ENCODE measurements around the gene OPN4. TPM values are rescaled to one million over a fixed set of nuclear protein-coding genes. Genes with fewer than 3 reads are reported as not detected.
A peak's percentile ranks its signal among the peaks of the same experiment; 100 is the strongest.
"Not testable (repeated sequence)": the region's sequence is repeated elsewhere in the genome, so short reads cannot be mapped to it uniquely, and the experiment has no call there.

OPN4 gene
- 0.17 TPM in 1 of 2 replicates, not detected in the other for total RNA-seq (2014; rRNA removed; shearing (Covaris generic); ENCODE audit: low replicate concordance)

GRCh38 chr10:86654411-86655172, at the start of gene OPN4:
Gene OPN4, plus strand, starts transcription at chr10:86654547. Its CDS starts 237 bp downstream, at chr10:86654784.
- in situ Hi-C loops (cut with HindIII; ENCODE audit: low pct_unique_long_range_greater_than_20kb, low sequenced_read_pairs), result no loop called here

GRCh38 chr10:86607674-86608073, 46.7 kb upstream of the OPN4 start:
- in situ Hi-C loops (cut with HindIII; ENCODE audit: low pct_unique_long_range_greater_than_20kb, low sequenced_read_pairs), result no loop called here
- DNase-seq (ENCODE audit: low read depth), result no peak

More at GRCh38 chr10:86654411-86655172, at the start of gene OPN4:
- peak; percentile 82 for DNase-seq (ENCODE audit: low read depth)

- in situ Hi-C loops (cut with HindIII; ENCODE audit: low pct_unique_long_range_greater_than_20kb, low sequenced_read_pairs), result no loop called here
- no peak for DNase-seq (ENCODE audit: low read depth)
Measured at GRCh38 chr10:86609920-86610319, 44.4 kb upstream of the OPN4 start.

- in situ Hi-C loops (cut with HindIII; ENCODE audit: low pct_unique_long_range_greater_than_20kb, low sequenced_read_pairs), result no loop called here
- no peak for DNase-seq (ENCODE audit: low read depth)
Measured at GRCh38 chr10:86611386-86611785, 43.0 kb upstream of the OPN4 start.

GRCh38 chr10:86613096-86613495, 41.3 kb upstream of the OPN4 start:
- in situ Hi-C loops (cut with HindIII; ENCODE audit: low pct_unique_long_range_greater_than_20kb, low sequenced_read_pairs), result no loop called here

GRCh38 chr10:86613905-86614304, 40.4 kb upstream of the OPN4 start:
- in situ Hi-C loops (cut with HindIII; ENCODE audit: low pct_unique_long_range_greater_than_20kb, low sequenced_read_pairs), result no loop called here
- no peak for DNase-seq (ENCODE audit: low read depth)

More at GRCh38 chr10:86613096-86613495, 41.3 kb upstream of the OPN4 start:
- DNase-seq (ENCODE audit: low read depth), result no peak

GRCh38 chr10:86614853-86615252, 39.5 kb upstream of the OPN4 start:
- in situ Hi-C loops (cut with HindIII; ENCODE audit: low pct_unique_long_range_greater_than_20kb, low sequenced_read_pairs), result no loop called here

GRCh38 chr10:86617278-86617677, 37.1 kb upstream of the OPN4 start:
- in situ Hi-C loops (cut with HindIII; ENCODE audit: low pct_unique_long_range_greater_than_20kb, low sequenced_read_pairs); DNase-seq (ENCODE audit: low read depth): not testable (repeated sequence)

More at GRCh38 chr10:86614853-86615252, 39.5 kb upstream of the OPN4 start:
- DNase-seq (ENCODE audit: low read depth), result no peak

- in situ Hi-C loops (cut with HindIII; ENCODE audit: low pct_unique_long_range_greater_than_20kb, low sequenced_read_pairs), result no loop called here
- DNase-seq (ENCODE audit: low read depth), result no peak
Measured at GRCh38 chr10:86628311-86628710, 26.0 kb upstream of the OPN4 start.

- in situ Hi-C loops (cut with HindIII; ENCODE audit: low pct_unique_long_range_greater_than_20kb, low sequenced_read_pairs), result no loop called here
Measured at GRCh38 chr10:86630079-86630478, 24.3 kb upstream of the OPN4 start.

GRCh38 chr10:86632009-86632800, 22.1 kb upstream of the OPN4 start:
- in situ Hi-C loops (cut with HindIII; ENCODE audit: low pct_unique_long_range_greater_than_20kb, low sequenced_read_pairs), result no loop called here

More at GRCh38 chr10:86630079-86630478, 24.3 kb upstream of the OPN4 start:
- DNase-seq (ENCODE audit: low read depth), result no peak

GRCh38 chr10:86632951-86633350, 21.4 kb upstream of the OPN4 start:
- DNase-seq (ENCODE audit: low read depth), result no peak
- in situ Hi-C loops (cut with HindIII; ENCODE audit: low pct_unique_long_range_greater_than_20kb, low sequenced_read_pairs), result no loop called here

More at GRCh38 chr10:86632009-86632800, 22.1 kb upstream of the OPN4 start:
- no peak for DNase-seq (ENCODE audit: low read depth)

GRCh38 chr10:86635402-86635801, 18.9 kb upstream of the OPN4 start:
- in situ Hi-C loops (cut with HindIII; ENCODE audit: low pct_unique_long_range_greater_than_20kb, low sequenced_read_pairs), result no loop called here
- DNase-seq (ENCODE audit: low read depth), result no peak

- in situ Hi-C loops (cut with HindIII; ENCODE audit: low pct_unique_long_range_greater_than_20kb, low sequenced_read_pairs), result no loop called here
- DNase-seq (ENCODE audit: low read depth), result no peak
Measured at GRCh38 chr10:86636311-86636710, 18.0 kb upstream of the OPN4 start.

- in situ Hi-C loops (cut with HindIII; ENCODE audit: low pct_unique_long_range_greater_than_20kb, low sequenced_read_pairs), result no loop called here
- DNase-seq (ENCODE audit: low read depth), result no peak
Measured at GRCh38 chr10:86642021-86642420, 12.3 kb upstream of the OPN4 start.

GRCh38 chr10:86642499-86642898, 11.8 kb upstream of the OPN4 start:
- DNase-seq (ENCODE audit: low read depth), result no peak
- in situ Hi-C loops (cut with HindIII; ENCODE audit: low pct_unique_long_range_greater_than_20kb, low sequenced_read_pairs), result no loop called here

GRCh38 chr10:86644152-86644793, 10.1 kb upstream of the OPN4 start:
- in situ Hi-C loops (cut with HindIII; ENCODE audit: low pct_unique_long_range_greater_than_20kb, low sequenced_read_pairs), result no loop called here
- peak; percentile 12 for DNase-seq (ENCODE audit: low read depth)

- in situ Hi-C loops (cut with HindIII; ENCODE audit: low pct_unique_long_range_greater_than_20kb, low sequenced_read_pairs), result no loop called here
- DNase-seq (ENCODE audit: low read depth), result no peak
Measured at GRCh38 chr10:86644794-86645445, 9.4 kb upstream of the OPN4 start.

All from Caki2 (cell line).